A549 treated with Hydrocortisone at 1 μM for 4 hours (cell line): ENCODE results near the gene PANK3. TPM values are rescaled to one million over a fixed set of nuclear protein-coding genes. Genes with fewer than 3 reads are reported as not detected.

Experiments
- total RNA-seq: library from RNA; stranded (reverse); fragments of 200-300 nt; extraction: Qiagen RNA extraction; gene quantifications from 5 replicates; pipeline ENCODE4 v1.2.3, GENCODE V29; 2022

PANK3 gene
- total RNA-seq, result 15.8 to 23.7 TPM (median 20.9 TPM) in 5 replicates

GRCh38 chr5:168578538-168579487 lies at the start of gene PANK3:
Gene PANK3 (minus strand): TSS chr5:168579368. CDS start chr5:168579283, 85 bp downstream.

GRCh38 chr5:168528521-168529373 lies 50.4 kb downstream of the PANK3 start, which contains the start of gene FBLL1:
Gene FBLL1 (plus strand): TSS chr5:168529305. CDS start chr5:168529505, 200 bp downstream.

Other genes with a start within 250 kb of the PANK3 start
- 91.5 to 125 TPM (median 96.3 TPM) in 5 replicates for gene RARS1, start 92.9 kb downstream of the PANK3 start, total RNA-seq
- 0.09 to 0.31 TPM (median 0.10 TPM) in 3 of 5 replicates, not detected in the others for gene FBLL1, start 50.1 kb downstream of the PANK3 start, total RNA-seq